ENCODE data around the gene ZFYVE21. TPM values are rescaled to one million over a fixed set of nuclear protein-coding genes. Genes with fewer than 3 reads are reported as not detected.

Gene ZFYVE21
- polyA plus RNA-seq, result 10.3 TPM

- Mint-ChIP-seq H3K4me1 (peaks cover 29 to 31% (median 30%) of the 10 kb centered on the region in 3 donors), H3K27me3 (no peaks in the 10 kb centered on the region), H3K27ac (peak within 1 kb of the TSS; percentile 84 to 97 (median 84)), H3K36me3 (peaks cover 1% of the 10 kb centered on the region), H3K9me3 (no peaks in the 10 kb centered on the region), H3K4me3 (peak within 1 kb of the TSS; percentile 90 to 95 (median 93))
Measured at GRCh38 chr14:103715052-103716000, at the start of gene ZFYVE21, which contains the start of gene XRCC3. ZFYVE21 (plus strand) TSS chr14:103715810; CDS start chr14:103715842, 32 bp downstream. XRCC3 (minus strand) TSS chr14:103715451; CDS start chr14:103711087, 4,364 bp downstream.

DNA sequence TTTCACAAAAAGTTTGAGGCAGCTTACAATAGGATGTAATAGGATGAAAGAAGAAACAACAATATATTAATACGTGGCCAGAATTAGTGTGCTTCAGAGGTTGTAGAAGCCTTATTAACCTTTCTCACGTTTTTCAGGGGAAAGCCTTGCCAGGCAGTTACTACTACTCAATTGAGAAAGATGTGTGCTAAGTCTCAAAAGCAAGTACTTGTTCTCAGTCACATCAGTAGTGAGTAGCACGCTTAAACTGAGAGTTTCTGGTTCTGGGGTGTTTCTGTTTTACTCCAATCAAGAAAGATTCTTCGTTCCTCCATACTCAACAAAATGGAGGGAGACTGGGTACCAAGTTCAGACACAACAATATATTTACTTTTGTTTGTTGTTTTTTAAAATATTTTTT lies 47.9 kb upstream of the ZFYVE21 start:
- Mint-ChIP-seq H3K36me3 (peaks cover under 1% of the 10 kb centered on the region), H3K27me3 (no peaks in the 10 kb centered on the region), H3K4me3 (no peak overlapping the region), H3K27ac (no peak overlapping the region), H3K4me1 (peaks cover 0 to 2% (median 0%) of the 10 kb centered on the region in 3 donors), H3K9me3 (no peaks in the 10 kb centered on the region)

GRCh38 chr14:103668117-103668516 lies 47.5 kb upstream of the ZFYVE21 start:
- Mint-ChIP-seq H3K36me3 (peaks cover 2% of the 10 kb centered on the region), H3K4me1 (peaks cover 0 to 2% (median 0%) of the 10 kb centered on the region in 3 donors), H3K9me3 (no peaks in the 10 kb centered on the region), H3K27ac (no peak overlapping the region), H3K27me3 (no peaks in the 10 kb centered on the region), H3K4me3 (no peak overlapping the region)

DNA sequence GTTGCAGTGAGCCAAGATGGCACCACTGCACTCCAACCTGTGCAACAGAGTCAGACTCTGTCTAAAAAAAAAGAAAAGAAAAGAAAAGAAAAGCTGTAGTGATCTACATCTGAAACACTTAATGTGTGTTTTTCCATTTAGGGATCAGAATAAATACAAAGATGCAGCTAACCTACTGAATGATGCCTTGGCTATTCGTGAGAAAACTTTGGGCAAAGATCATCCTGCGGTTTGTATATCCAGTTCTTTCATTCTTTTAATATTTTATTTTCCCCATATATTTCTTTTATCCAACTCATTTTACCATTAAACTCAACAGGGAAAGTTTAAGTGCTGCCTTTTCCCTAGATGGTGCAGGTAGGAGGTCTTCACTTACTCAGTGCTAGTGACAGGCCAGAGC lies 46.2 kb upstream of the ZFYVE21 start:
- no peaks in the 10 kb centered on the region for H3K4me1 Mint-ChIP-seq
- H3K9me3 Mint-ChIP-seq, result no peaks in the 10 kb centered on the region
- H3K36me3 Mint-ChIP-seq, result peaks cover 5% of the 10 kb centered on the region
- H3K27me3 Mint-ChIP-seq, result no peaks in the 10 kb centered on the region
- no peak overlapping the region for H3K27ac Mint-ChIP-seq
- H3K4me3 Mint-ChIP-seq, result no peak overlapping the region

DNA sequence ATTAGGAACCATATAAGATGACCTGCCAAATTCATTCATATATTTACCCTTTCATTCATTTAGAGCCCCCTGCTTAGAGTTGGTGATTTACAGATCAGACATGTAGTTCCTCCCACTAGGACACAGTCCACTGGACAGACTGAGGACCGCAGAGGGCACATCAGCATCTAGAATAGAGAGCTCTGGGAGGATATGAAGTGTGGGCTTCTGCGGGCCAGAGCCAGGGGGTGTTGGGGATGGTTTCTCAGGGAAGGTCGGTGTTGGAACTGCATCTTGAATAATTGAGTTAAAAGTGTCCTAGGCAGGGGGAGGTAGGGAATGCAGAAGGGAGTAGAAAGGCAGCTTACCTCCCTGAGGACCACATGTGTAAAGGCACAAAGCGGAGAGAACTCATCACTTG lies 43.7 kb upstream of the ZFYVE21 start:
- Mint-ChIP-seq H3K4me3 (peak overlapping the region in 1 of 4 donors; percentile 9), H3K27me3 (no peaks in the 10 kb centered on the region), H3K9me3 (no peaks in the 10 kb centered on the region), H3K27ac (peak overlapping the region in 1 of 3 donors; percentile 24), H3K4me1 (no peaks in the 10 kb centered on the region), H3K36me3 (peaks cover 5% of the 10 kb centered on the region)

DNA sequence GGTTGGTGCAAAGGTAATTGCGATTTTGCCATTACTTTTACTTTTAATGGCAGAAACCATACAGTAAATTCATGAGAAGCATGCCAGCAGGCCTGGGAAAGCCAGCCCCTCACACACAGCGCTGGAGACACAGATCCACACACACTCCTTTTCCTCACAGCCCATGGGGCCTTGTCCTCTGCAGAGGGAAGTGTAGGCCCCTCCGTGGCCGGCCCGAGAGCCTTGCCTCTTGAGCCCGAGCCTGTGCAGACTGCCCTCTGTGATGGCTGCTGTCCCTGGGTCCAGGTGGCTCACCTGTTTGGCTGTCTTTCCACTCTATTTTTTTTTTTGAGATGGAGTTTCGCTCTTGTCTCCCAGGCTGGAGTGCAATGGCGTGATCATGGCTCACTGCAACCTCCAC lies 39.7 kb upstream of the ZFYVE21 start:
- Mint-ChIP-seq H3K4me1 (peaks cover 8 to 11% (median 8%) of the 10 kb centered on the region in 3 donors), H3K9me3 (no peaks in the 10 kb centered on the region), H3K27ac (no peak overlapping the region), H3K4me3 (no peak overlapping the region), H3K27me3 (no peaks in the 10 kb centered on the region), H3K36me3 (peaks cover 5% of the 10 kb centered on the region)

- peaks cover 8 to 11% (median 8%) of the 10 kb centered on the region in 3 donors for H3K4me1 Mint-ChIP-seq
- no peak overlapping the region for H3K4me3 Mint-ChIP-seq
- H3K9me3 Mint-ChIP-seq, result no peaks in the 10 kb centered on the region
- H3K27me3 Mint-ChIP-seq, result no peaks in the 10 kb centered on the region
- peaks cover 5% of the 10 kb centered on the region for H3K36me3 Mint-ChIP-seq
- peak overlapping the region in 1 of 3 donors; percentile 37 for H3K27ac Mint-ChIP-seq
Measured at GRCh38 chr14:103676881-103677675, 38.5 kb upstream of the ZFYVE21 start.

DNA sequence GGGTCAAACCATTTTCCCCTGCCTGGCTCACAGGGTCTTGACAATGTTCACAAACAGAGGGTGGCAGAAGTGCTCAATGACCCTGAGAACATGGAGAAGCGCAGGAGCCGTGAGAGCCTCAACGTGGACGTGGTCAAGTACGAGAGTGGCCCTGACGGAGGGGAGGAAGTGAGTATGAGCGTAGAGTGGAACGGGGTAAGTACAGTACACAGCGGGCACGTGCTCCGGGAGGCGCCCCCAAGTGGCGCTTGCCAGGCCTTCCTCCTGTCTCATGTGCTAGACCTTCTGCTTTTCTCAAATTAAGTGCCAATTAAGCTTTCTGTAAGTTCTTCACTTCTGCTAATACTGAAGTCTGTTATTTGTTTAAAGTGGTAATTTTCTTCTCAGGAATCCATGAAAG lies 36.3 kb upstream of the ZFYVE21 start:
- Mint-ChIP-seq H3K27me3 (no peaks in the 10 kb centered on the region), H3K27ac (peak overlapping the region in 2 of 3 donors; percentile 56 to 66), H3K4me1 (peaks cover 8 to 11% (median 8%) of the 10 kb centered on the region in 3 donors), H3K36me3 (no peaks in the 10 kb centered on the region), H3K9me3 (no peaks in the 10 kb centered on the region), H3K4me3 (no peak overlapping the region)

DNA sequence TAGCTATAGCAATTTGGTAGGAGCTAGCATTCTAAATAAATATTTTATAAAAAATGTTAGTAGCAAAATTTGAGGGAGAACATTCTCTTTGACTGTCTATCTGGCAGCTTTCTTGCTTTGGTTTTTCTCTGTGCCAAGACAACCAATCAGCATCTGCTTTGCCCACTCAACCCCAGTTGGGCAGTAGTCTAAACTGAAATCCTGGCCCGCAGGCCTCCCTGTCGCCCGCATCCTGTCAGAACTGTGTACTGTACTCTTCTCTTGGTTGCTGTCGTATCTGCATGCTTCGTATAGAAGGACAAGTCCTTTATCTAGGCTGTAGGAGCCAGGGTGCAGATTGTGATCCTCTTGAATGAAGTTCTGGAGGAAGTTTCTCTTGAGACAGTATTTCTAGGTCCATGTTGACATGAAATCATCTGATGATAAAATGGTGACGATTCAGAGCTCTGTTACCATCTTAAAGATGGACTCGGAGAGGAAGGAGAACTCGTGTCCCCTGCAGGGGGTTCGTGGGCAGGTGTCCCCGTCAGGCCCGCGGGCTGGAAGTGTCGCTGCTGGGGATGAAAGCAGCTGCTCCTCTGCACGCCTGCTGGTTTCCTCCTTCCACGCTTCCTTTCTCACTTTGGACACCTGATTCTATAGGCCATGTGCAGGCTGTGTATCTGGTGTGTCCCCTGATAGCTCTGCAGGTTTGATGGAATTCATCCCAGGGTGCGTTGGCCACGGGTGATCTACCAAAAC lies 34.9 kb upstream of the ZFYVE21 start:
- Mint-ChIP-seq H3K9me3 (no peaks in the 10 kb centered on the region), H3K36me3 (no peaks in the 10 kb centered on the region), H3K4me3 (no peak overlapping the region), H3K27me3 (no peaks in the 10 kb centered on the region), H3K4me1 (peaks cover 8 to 11% (median 8%) of the 10 kb centered on the region in 3 donors), H3K27ac (peak overlapping the region in 2 of 3 donors; percentile 26 to 61)

DNA sequence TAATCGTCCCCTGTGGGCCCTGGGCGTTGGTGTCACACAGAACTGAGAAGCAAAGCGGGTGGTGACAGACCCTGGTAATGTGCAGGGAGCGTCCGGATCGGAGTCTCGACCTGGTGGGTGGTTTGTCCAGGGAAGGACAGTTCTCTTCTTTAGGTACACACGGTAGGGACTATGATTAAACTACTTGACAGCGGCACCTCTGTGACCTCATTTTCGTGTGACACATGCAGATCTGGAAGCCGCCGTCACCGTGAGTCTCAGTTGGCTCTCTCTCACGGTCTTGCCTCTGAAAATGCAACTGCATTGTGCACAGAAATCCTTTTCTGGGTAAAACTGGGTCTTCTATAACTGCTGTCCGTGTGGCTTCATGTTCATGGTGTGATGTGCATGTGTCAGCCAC lies 32.5 kb upstream of the ZFYVE21 start:
- Mint-ChIP-seq H3K27me3 (no peaks in the 10 kb centered on the region), H3K9me3 (no peaks in the 10 kb centered on the region), H3K4me3 (no peak overlapping the region), H3K27ac (no peak overlapping the region), H3K4me1 (peaks cover 8 to 11% (median 8%) of the 10 kb centered on the region in 3 donors), H3K36me3 (peaks cover 2% of the 10 kb centered on the region)

DNA sequence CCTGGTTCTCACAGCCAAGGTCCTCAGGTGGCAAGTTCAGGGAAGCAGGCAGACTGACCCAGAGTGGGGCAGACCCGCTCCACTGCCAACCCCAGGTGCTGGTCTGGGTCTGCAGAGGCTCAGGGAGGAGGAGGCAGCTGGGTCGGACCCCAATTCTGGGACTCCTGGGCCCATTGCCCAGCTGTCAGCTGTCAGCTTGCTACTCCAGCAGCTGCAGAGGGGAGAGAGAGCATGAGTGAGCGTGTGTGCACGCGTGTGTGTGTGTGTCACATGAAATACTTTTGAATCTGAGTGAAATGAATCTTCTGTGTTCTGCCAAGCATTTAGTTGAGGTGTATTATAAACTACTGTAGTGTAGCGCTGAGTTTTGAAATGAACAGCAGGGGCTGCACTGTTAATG lies 31.1 kb upstream of the ZFYVE21 start:
- Mint-ChIP-seq H3K4me3 (no peak overlapping the region), H3K27me3 (no peaks in the 10 kb centered on the region), H3K27ac (no peak overlapping the region), H3K9me3 (no peaks in the 10 kb centered on the region), H3K36me3 (peaks cover 2% of the 10 kb centered on the region), H3K4me1 (peaks cover 8 to 11% (median 11%) of the 10 kb centered on the region in 3 donors)

DNA sequence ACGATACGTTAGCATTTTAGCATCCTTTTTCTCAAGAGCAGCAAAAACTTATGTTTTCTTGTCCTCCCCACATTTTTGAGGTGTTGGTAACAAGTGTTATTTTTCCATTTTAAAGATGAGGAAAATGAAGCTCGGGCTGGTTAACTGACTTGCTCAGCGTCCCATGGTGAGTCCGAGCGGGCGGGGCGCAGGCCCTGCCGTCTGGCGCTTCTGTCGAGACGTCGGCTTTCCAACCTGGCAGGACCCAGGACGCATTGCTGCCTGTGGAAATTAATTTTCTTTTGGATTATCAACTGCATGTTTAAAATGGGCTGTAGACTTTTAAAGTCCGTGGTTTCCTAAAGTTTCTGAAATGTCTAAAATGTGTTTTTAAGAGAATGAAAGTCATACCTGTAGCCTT lies 30.7 kb upstream of the ZFYVE21 start:
- Mint-ChIP-seq H3K4me1 (peaks cover 7 to 12% (median 9%) of the 10 kb centered on the region in 3 donors), H3K4me3 (no peak overlapping the region), H3K27ac (no peak overlapping the region), H3K27me3 (no peaks in the 10 kb centered on the region), H3K9me3 (no peaks in the 10 kb centered on the region), H3K36me3 (peaks cover 2% of the 10 kb centered on the region)

DNA sequence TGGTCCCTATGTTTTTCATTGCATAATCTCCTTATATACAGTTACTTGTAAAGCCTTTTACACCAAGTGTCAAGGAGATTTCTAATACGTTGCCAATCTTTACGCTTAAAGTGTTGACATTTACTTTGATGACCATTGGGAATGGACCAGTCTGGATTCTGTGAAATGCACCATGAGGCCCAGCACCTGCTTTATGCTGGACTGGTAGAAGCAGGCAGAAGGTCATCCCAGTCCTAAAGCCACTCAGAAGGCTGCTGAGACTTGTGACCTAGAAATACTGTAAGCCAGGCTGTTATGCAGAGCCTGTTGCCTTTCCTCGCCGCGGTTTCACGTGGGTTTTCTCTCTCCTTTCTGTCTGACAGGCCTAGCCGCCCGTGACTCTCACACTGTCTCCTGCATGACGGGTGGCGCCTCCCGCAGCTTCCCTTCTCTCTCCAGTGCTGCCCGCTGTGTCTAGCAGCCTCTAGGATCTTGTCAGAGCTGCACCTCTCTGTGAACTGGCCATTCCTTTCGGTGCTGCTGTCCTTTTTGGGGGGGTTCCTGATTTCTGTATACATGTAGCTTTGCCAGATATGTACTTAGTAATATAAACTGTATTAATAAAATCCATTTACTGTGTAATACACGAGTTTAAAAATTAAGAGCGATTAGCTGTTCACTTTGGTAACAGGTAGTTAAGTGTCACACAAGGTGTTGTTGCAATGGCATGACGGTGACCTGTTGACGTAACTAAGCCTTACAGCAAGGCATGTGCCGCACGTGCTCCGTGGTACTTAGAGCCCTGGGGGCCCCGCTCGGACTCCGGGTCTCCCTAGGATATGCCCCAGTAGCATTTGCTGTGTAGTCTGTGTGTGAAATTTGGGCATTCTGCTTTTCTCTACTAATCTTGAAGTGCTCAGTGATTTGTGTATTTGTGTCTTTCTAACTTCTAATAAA lies 30.1 kb upstream of the ZFYVE21 start:
- Mint-ChIP-seq H3K27me3 (no peaks in the 10 kb centered on the region), H3K36me3 (peaks cover 2% of the 10 kb centered on the region), H3K4me3 (no peak overlapping the region), H3K4me1 (peaks cover 12 to 15% (median 15%) of the 10 kb centered on the region in 3 donors), H3K9me3 (no peaks in the 10 kb centered on the region), H3K27ac (no peak overlapping the region)
